Memory B cell (primary cell): ENCODE results near the gene OSBP.

Source experiments
- ATAC-seq: fragments of 150-1000 bp; cut with Tn5 transposase; 2 replicates; pipeline ENCODE4 v1.10.0; 2021; ENCODE audit warnings: low read depth, mild to moderate bottlenecking, moderate library complexity
- DNase-seq, 2 donors: peaks; one replicate each; pipeline ENCODE4 v3.0.0; 2022; ENCODE audit warnings: low spot score in 2 of 2
- H3K27ac Mint-ChIP-seq: one replicate; pipeline ENCODE4 v1.8.0; 2022; ENCODE audit warnings: mild to moderate bottlenecking, moderate library complexity, mixed read lengths
- H3K27me3 Mint-ChIP-seq: one replicate; pipeline ENCODE4 v1.8.0; 2022; ENCODE audit warnings: mixed read lengths
- H3K36me3 Mint-ChIP-seq: one replicate; pipeline ENCODE4 v1.8.0; 2022; ENCODE audit warnings: mild to moderate bottlenecking, mixed read lengths
- H3K4me1 Mint-ChIP-seq: one replicate; pipeline ENCODE4 v1.8.0; 2022; ENCODE audit warnings: mixed read lengths
- H3K4me3 Mint-ChIP-seq: one replicate; pipeline ENCODE4 v1.8.0; 2022; ENCODE audit warnings: mild to moderate bottlenecking, moderate library complexity, mixed read lengths
- H3K9me3 Mint-ChIP-seq: one replicate; pipeline ENCODE4 v1.8.0; 2022; ENCODE audit warnings: mixed read lengths

The OSBP gene

DNA sequence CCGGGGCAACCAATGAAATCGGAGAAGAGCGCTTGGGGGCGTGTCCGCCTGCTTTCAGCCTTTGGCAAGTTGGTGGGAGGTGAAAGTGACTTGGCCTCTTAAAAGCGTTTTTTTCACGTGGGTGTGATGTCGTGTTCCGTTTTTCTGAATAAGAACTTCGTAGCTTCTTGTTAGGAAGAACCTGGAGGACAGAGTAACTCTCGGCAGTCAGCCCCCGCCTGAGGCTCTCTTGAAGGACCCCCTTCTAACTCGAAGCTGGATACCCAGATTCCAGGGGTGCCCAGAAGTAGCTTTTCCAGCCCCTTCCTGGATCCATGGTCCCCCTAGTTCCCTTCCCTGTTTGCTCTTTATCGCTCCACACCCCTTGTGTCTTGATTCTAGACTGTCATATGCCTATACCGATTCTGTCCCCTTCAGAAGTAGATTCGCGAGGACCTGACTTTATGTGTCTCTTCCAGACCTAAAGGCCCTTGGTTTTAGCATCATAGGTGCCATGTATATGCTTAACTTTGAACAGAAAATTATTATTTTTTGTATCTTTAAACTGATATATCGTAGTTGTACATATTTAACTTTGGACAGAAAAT, 915 bp upstream of the OSBP start:
- ATAC-seq, result no peak
- peak overlapping the region; percentile 89 for H3K27ac Mint-ChIP-seq
- H3K27me3 Mint-ChIP-seq, result no peaks in the 10 kb centered on the region
- H3K9me3 Mint-ChIP-seq, result no peaks in the 10 kb centered on the region
- peaks cover 3% of the 10 kb centered on the region for H3K36me3 Mint-ChIP-seq
- peak overlapping the region; percentile 79 for H3K4me3 Mint-ChIP-seq
- DNase-seq, result no peak
- peaks cover 25% of the 10 kb centered on the region for H3K4me1 Mint-ChIP-seq

DNA sequence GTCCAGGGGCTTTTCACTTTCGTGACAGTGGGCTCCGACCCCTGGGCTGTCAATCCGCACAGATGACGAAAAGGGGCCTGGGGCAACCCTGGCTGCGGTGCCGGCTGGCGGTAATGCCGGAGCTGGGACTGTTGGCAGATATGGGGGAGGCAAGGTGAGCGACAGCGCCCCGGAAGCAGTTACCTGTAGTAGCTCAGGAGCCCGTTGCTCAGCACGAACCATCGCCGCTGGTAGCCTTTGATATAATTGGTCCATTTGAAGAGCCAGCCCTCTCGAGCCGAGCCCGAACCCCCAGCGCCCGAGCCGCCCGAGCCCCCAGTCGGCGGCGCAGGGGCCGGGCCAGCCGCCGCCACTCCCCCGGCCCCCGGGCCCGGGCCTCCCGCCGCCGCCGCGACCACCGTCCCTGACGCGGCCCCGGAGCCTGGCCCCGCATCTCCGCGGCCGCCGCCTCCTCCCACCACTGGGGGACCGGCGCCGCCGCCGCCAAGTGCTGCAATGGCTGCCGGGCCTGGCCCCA, 396 bp downstream of the OSBP start:
- H3K9me3 Mint-ChIP-seq, result no peaks in the 10 kb centered on the region
- H3K27me3 Mint-ChIP-seq, result no peaks in the 10 kb centered on the region
- ATAC-seq (peak; percentile 14), DNase-seq (peak in 1 of 2 donors; percentile 51)
- peaks cover 25% of the 10 kb centered on the region for H3K4me1 Mint-ChIP-seq
- peaks cover 3% of the 10 kb centered on the region for H3K36me3 Mint-ChIP-seq
- peak overlapping the region; percentile 89 for H3K27ac Mint-ChIP-seq
- peak overlapping the region; percentile 99 for H3K4me3 Mint-ChIP-seq

DNA sequence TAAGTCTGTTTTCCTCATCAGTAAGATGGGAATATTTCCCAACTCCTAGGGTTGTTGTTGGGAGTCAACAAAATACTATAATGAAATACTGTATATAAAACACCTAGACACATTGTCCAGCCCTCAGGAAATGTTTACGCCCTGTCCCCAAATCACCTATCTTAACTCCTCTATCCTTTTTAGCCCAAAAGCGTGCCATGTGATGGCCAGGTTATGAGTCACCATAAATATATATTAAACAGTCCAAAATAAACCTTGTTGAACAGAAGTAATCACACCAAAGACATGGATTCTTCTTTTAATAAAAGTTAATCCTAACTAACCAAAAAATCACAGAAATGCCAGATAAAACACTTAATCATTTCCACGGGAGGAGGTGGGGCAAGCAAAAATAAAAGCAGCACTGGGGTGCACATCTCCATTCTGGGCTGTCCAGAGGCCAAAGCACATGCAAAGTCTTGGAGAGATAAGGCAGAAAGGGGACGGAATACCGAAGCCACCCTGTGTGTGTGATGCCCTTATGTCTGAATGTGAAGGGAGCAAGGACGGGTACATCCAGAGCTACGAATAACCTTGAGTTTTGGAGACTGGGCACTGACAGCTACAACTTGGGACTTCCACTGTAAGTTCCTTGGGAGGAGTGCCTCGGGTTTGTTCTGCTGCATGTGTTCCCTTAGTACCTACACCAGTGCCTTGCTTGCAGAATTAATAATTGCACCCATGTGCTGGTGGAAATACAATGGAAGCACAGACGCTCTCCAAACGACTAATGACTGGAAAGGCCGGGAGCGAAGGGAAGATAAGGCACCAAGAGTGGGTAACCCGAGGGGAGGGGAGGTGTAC, 1.1 kb downstream of the OSBP start:
- no peaks in the 10 kb centered on the region for H3K27me3 Mint-ChIP-seq
- H3K4me3 Mint-ChIP-seq, result peak overlapping the region; percentile 99
- ATAC-seq (no peak), DNase-seq (no peak)
- peaks cover 3% of the 10 kb centered on the region for H3K36me3 Mint-ChIP-seq
- H3K4me1 Mint-ChIP-seq, result peaks cover 25% of the 10 kb centered on the region
- no peaks in the 10 kb centered on the region for H3K9me3 Mint-ChIP-seq
- peak overlapping the region; percentile 89 for H3K27ac Mint-ChIP-seq

DNA sequence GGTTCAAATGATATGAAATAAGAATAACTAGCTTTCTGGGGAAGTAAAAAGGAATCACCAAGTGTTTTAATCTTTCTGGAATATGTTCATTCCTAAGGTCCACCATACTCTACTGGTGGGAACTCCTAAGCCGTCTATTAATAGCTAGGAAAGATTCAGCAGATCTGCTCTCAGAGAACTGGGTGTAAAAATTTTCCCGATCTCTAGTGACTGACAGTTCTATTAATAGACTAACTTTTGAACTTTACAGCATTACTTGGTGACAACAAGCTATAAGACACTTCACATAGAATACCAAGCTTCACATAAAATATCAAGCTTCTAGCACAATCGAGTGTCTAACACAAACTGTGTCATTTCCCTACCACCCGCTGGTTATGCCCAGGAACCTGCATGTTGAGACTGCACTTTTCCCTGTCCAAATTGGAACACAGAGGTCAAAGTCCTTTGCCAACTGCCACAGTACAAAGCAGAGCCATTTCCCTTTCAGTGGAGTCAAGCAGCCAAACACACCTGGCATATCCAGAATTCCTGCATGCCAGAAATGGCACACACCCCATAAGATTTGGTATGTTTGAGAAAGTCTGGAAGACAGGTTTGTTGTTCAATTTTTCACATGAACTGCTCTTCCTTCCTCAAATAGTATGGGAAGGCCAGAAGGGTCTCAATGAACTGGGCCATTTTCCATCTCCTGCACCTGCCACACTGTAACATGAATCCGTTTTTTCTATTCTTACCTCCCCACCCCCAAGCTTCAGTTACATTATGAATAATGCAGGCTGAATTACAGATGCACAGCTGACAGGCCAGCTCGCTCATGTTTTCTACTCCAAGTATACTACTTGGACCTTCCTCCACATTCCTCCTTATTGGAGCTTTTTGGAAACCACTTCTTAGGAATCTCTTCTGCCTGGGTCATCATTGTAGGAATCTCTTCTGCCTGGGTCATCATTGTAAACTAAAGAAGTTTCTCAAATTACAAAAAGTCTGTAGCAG, 3.7 kb downstream of the OSBP start:
- Mint-ChIP-seq H3K36me3 (peaks cover 16% of the 10 kb centered on the region), H3K4me1 (peaks cover 25% of the 10 kb centered on the region), H3K27ac (no peak overlapping the region), H3K9me3 (no peaks in the 10 kb centered on the region), H3K4me3 (no peak overlapping the region), H3K27me3 (no peaks in the 10 kb centered on the region)
- DNase-seq, result no peak
- ATAC-seq, result no peak

DNA sequence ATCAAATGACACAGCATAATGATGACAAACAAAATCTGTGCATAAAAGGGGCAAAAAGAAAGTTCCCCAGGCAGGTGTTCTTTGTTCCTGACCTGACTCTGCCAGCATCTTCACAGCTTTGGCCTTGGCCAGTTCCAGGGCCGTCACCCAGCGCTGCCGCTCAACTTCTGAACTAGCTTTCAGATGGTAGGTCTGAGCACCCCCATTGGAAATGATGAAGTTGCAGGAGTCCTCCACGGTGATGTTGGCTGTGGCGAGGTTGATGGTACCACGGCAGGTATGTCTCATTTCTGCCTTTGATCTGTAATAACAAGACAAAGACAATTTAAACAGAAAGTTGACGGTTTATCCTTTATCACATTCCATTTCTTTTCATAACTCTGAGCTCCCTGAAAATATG, 5.3 kb downstream of the OSBP start:
- Mint-ChIP-seq H3K4me3 (no peak overlapping the region), H3K36me3 (peaks cover 27% of the 10 kb centered on the region), H3K27me3 (no peaks in the 10 kb centered on the region), H3K27ac (no peak overlapping the region), H3K9me3 (no peaks in the 10 kb centered on the region), H3K4me1 (peaks cover 23% of the 10 kb centered on the region)
- no peak for DNase-seq
- no peak for ATAC-seq

DNA sequence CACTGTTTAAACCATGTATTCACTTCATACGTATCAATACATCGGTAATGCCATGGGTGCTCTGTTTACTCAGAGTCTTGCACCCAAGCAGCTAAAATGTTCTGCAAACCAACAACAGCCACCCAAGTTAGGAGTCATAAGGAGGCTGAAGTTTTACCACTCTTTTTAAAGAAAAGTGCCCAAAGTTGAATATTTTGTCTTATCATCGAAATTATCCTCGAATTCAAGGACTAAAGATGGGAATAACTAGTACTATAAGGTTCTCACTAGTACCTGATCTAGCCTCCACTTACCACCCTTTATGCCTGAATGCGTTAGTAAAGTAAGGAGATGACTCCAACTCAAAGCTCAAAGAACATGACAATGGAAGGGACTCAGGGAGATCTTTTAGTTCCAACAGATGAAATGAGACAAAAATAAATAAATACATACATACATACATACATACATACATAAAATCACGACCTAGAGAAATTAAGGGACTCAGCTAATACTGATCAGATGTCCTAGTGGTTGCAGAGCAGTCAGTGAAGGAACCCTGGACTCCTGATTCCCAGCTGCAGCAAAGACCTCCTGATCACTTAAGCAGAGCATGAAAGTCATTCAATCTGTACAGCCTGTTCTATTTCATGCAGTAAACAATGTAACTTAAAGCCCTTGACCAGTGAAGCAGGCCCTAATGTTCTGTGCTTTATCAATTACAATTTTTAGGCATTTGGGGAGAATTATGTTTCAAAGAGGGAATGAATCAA, 7.7 kb downstream of the OSBP start:
- peaks cover 37% of the 10 kb centered on the region for H3K36me3 Mint-ChIP-seq
- no peak for ATAC-seq
- H3K4me3 Mint-ChIP-seq, result no peak overlapping the region

DNA sequence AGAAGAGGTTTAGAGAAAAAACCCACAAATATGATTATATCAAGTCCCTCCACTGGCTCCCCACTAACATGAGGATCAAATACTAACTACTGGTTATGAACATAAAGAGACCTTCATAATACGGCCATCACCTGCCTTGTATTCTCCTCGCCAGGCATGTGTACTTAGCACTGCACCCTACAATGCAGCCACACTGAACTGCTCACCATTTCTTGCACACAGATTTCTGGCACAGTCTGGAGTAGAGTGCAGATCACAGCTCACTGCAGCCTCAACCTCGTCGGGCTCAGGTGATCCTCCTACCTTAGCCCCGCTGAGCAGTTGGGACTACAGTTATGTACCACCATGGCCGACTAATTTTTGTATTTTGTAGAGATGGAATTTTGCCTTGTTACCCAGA, 13.1 kb downstream of the OSBP start:
- Mint-ChIP-seq H3K36me3 (peaks cover 53% of the 10 kb centered on the region), H3K4me3 (no peak overlapping the region), H3K9me3 (no peaks in the 10 kb centered on the region), H3K27ac (no peak overlapping the region), H3K27me3 (no peaks in the 10 kb centered on the region), H3K4me1 (peaks cover 9% of the 10 kb centered on the region)
- DNase-seq (no peak), ATAC-seq (no peak)

More for the DNA sequence above, 7.7 kb downstream of the OSBP start:
- H3K27me3 Mint-ChIP-seq, result no peaks in the 10 kb centered on the region
- DNase-seq, result no peak
- H3K27ac Mint-ChIP-seq, result peak overlapping the region; percentile 14
- H3K4me1 Mint-ChIP-seq, result peaks cover 18% of the 10 kb centered on the region
- H3K9me3 Mint-ChIP-seq, result no peaks in the 10 kb centered on the region

DNA sequence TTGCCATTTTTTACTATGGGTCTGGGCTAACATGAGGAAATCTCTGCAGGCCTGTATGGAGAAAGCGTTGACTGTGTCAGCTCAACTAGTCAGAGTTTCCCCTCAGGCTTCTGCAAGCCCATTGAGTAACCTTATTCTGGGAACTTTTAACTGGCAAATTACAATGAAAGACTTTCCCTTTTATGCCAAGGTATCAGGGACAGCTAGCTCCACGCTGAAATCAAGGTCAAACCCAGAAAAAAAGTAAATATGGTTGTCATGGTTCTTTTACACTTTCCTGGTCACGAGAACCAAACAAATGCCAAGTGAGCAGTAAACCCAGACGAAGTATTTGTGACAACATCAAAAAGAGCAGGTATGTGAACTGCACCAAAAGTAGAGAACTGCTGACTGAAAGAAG, 13.8 kb downstream of the OSBP start:
- Mint-ChIP-seq H3K4me1 (peaks cover 9% of the 10 kb centered on the region), H3K36me3 (peaks cover 51% of the 10 kb centered on the region), H3K4me3 (no peak overlapping the region), H3K27me3 (no peaks in the 10 kb centered on the region), H3K27ac (no peak overlapping the region), H3K9me3 (no peaks in the 10 kb centered on the region)
- DNase-seq (no peak), ATAC-seq (no peak)

DNA sequence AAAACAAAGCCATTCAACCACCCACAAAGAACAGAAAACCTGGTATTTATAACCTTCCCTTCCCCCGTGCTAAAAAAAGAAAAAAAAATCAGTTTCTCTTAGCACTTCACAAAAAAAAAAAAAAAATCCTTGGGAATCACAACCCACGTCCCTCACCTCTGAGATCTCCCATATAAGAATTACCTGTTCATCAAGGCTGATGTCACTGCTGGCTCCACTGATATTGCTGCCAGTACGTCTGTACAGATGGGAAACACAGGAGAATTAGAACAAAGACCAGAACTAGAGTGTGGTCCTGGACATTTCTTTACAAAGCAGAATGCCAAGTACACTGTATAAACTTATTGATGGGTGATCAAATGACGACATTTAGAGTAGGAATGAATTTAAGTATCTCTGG, 14.9 kb downstream of the OSBP start:
- H3K4me1 Mint-ChIP-seq, result peaks cover 9% of the 10 kb centered on the region
- ATAC-seq (no peak), DNase-seq (no peak)
- no peaks in the 10 kb centered on the region for H3K27me3 Mint-ChIP-seq
- H3K36me3 Mint-ChIP-seq, result peaks cover 51% of the 10 kb centered on the region
- no peak overlapping the region for H3K27ac Mint-ChIP-seq
- H3K9me3 Mint-ChIP-seq, result no peaks in the 10 kb centered on the region
- H3K4me3 Mint-ChIP-seq, result no peak overlapping the region

DNA sequence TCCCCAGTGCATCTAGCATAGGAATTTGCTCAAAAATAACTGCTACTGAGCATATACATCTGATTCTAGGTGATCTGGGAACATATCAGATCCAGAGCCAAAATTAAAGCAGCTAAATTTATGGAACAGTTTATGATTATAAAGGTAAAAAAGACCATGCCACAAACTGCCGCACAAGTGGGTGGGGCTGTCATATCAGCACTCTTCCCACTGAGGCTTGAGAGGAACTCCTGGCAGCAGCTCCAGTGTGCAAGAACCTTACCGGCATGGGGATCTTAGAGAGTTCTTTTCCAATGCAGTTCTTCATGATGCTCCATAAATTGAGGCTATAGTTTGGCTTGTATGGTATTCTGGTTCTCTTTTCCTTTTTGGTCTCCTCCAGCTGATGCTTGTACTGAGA, 15.3 kb downstream of the OSBP start:
- Mint-ChIP-seq H3K27ac (no peak overlapping the region), H3K36me3 (peaks cover 50% of the 10 kb centered on the region), H3K4me1 (peaks cover 9% of the 10 kb centered on the region), H3K27me3 (no peaks in the 10 kb centered on the region), H3K4me3 (no peak overlapping the region), H3K9me3 (no peaks in the 10 kb centered on the region)
- DNase-seq (no peak), ATAC-seq (no peak)

DNA sequence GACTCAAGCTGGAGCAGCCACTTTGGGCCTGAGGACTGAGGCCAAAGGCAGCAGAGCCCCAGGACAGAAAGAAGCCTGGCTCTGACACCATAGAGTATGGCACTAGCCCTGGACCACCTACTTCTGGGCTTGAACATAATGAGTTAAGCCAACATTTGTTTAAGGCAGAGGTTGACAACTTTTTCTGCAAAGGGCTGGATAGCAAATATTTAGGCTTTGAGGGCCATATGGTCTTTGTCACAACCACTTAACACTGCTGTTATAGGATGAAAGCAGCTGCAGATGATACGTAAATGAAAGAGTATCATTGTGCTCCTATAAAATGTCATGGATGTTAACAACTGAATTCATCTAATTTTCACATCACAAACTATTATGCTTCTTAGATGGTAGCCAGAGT, 16.6 kb downstream of the OSBP start:
- H3K36me3 Mint-ChIP-seq, result peaks cover 57% of the 10 kb centered on the region
- no peak overlapping the region for H3K4me3 Mint-ChIP-seq
- no peaks in the 10 kb centered on the region for H3K9me3 Mint-ChIP-seq
- DNase-seq (no peak), ATAC-seq (no peak)
- H3K27me3 Mint-ChIP-seq, result no peaks in the 10 kb centered on the region
- H3K4me1 Mint-ChIP-seq, result peaks cover 6% of the 10 kb centered on the region
- no peak overlapping the region for H3K27ac Mint-ChIP-seq

DNA sequence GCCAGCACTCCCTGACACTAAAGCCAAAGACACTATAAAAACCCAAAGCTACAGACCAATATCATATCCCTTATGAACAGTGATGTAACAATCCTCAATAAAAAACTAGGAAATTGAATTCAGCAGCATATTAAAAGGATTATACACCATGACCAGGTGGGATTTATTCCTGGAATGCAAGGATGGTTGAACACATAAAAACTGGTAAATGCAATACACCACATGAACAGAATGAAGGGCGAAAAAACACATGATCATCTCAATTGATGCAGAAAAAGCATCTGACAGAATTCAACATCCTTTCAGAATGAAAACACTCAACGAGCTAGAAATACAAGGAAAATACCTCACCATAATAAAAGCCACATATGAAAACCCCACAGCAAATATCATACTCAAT, 31.3 kb downstream of the OSBP start:
- peaks cover 6% of the 10 kb centered on the region for H3K9me3 Mint-ChIP-seq
- no peak overlapping the region for H3K27ac Mint-ChIP-seq

DNA sequence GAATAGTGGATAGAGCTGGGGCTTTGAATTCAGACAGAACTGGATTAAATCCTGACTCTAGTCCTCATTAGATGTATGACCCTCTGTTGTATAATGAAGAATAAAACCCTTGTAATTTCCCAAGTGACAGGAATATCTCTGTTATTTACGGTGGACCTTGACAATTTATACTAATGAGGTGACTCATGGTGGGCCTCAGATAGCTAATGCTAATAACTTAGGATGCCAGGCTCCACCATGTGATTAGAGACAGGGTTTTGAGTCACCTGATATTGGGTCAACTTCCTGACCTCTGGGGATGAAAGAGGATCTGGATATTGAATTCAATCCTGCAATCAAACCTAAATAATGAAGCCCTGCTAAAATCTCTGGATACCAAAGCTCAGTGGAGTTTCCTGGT, 33.6 kb downstream of the OSBP start:
- Mint-ChIP-seq H3K9me3 (peaks cover 6% of the 10 kb centered on the region), H3K27ac (no peak overlapping the region), H3K36me3 (peaks cover 44% of the 10 kb centered on the region), H3K4me3 (no peak overlapping the region), H3K27me3 (no peaks in the 10 kb centered on the region), H3K4me1 (no peaks in the 10 kb centered on the region)
- DNase-seq, result no peak
- no peak for ATAC-seq

More for the DNA sequence above, 31.3 kb downstream of the OSBP start:
- no peak for ATAC-seq
- H3K27me3 Mint-ChIP-seq, result no peaks in the 10 kb centered on the region
- H3K4me1 Mint-ChIP-seq, result no peaks in the 10 kb centered on the region
- no peak for DNase-seq
- H3K36me3 Mint-ChIP-seq, result peaks cover 37% of the 10 kb centered on the region
- no peak overlapping the region for H3K4me3 Mint-ChIP-seq
